ENCODE data around the gene NPW. TPM values are rescaled to one million over a fixed set of nuclear protein-coding genes. Genes with fewer than 3 reads are reported as not detected.

Gene NPW
- total RNA-seq, 2 donors from 2014 or later, result 1.8 to 3.6 TPM

- peaks cover 41% of the 10 kb centered on the region for H3K4me1 ChIP-seq (replicated peaks)
- H3K36me3 ChIP-seq, result no peaks in the 10 kb centered on the region
- H3K27me3 ChIP-seq (replicated peaks; ENCODE audit: insufficient read depth), result no peaks in the 10 kb centered on the region
- peak overlapping the region; percentile 66 to 86 for H3K27ac ChIP-seq
- TF ChIP-seq POLR2AphosphoS5 (IDR thresholded peaks at IDR 0.05), result peak; percentile 87
- no peak for TF ChIP-seq CTCF (IDR thresholded peaks at IDR 0.05)
- TF ChIP-seq POLR2A (IDR thresholded peaks at IDR 0.05), result no peak
- H3K9me3 ChIP-seq, result no peaks in the 10 kb centered on the region
- intact Hi-C loops (cut with DNase I), result no loop called here
- DNase-seq (ENCODE audit: low spot score), result peak; percentile 86
- H3K4me3 ChIP-seq, result no peak overlapping the region
- whole genome bisulfite sequencing, result 40% methylated on average over 29 of the region's 29 CpGs
These were observed 19.9 kb downstream of the NPW start for GRCh38 chr16:2039274-2040031.

GRCh38 chr16:2040041-2040786, 20.6 kb downstream of the NPW start:
- H3K4me1 ChIP-seq (replicated peaks), result peaks cover 35% of the 10 kb centered on the region
- no peaks in the 10 kb centered on the region for H3K27me3 ChIP-seq (replicated peaks; ENCODE audit: insufficient read depth)
- intact Hi-C loops (cut with DNase I), result no loop called here
- H3K4me3 ChIP-seq, result no peak overlapping the region
- H3K27ac ChIP-seq, result peak overlapping the region; percentile 66 to 86
- TF ChIP-seq POLR2A (IDR thresholded peaks at IDR 0.05) (no peak), CTCF (IDR thresholded peaks at IDR 0.05) (no peak), POLR2AphosphoS5 (IDR thresholded peaks at IDR 0.05) (no peak)
- no peaks in the 10 kb centered on the region for H3K36me3 ChIP-seq
- H3K9me3 ChIP-seq, result no peaks in the 10 kb centered on the region
- 77% methylated on average over 16 of the region's 24 CpGs for WGBS
- no peak for DNase-seq (ENCODE audit: low spot score)

- DNase-seq (ENCODE audit: low spot score), result no peak
- H3K4me3 ChIP-seq, result no peak overlapping the region
- no peaks in the 10 kb centered on the region for H3K36me3 ChIP-seq
- intact Hi-C loops (cut with DNase I), result no loop called here
- WGBS, result 79% methylated on average over 19 of the region's 20 CpGs
- H3K9me3 ChIP-seq, result no peaks in the 10 kb centered on the region
- peaks cover 27% of the 10 kb centered on the region for H3K4me1 ChIP-seq (replicated peaks)
- peak overlapping the region; percentile 66 to 86 for H3K27ac ChIP-seq
- TF ChIP-seq CTCF (IDR thresholded peaks at IDR 0.05), result no peak
- TF ChIP-seq POLR2A (IDR thresholded peaks at IDR 0.05), result no peak
- TF ChIP-seq POLR2AphosphoS5 (IDR thresholded peaks at IDR 0.05), result no peak
- H3K27me3 ChIP-seq (replicated peaks; ENCODE audit: insufficient read depth), result no peaks in the 10 kb centered on the region
These were observed 21.4 kb downstream of the NPW start for GRCh38 chr16:2040787-2041522.

- Histone ChIP-seq H3K27me3 (replicated peaks; ENCODE audit: insufficient read depth) (no peaks in the 10 kb centered on the region), H3K36me3 (no peaks in the 10 kb centered on the region), H3K4me1 (replicated peaks) (peaks cover 22% of the 10 kb centered on the region), H3K27ac (peak overlapping the region in 1 of 2 donors; percentile 5), H3K9me3 (no peaks in the 10 kb centered on the region), H3K4me3 (no peak overlapping the region)
- WGBS, result 66% methylated on average over 16 of the region's 22 CpGs
- intact Hi-C loops (cut with DNase I), result no loop called here
- TF ChIP-seq CTCF (IDR thresholded peaks at IDR 0.05), result no peak
- TF ChIP-seq POLR2AphosphoS5 (IDR thresholded peaks at IDR 0.05), result no peak
- TF ChIP-seq POLR2A (IDR thresholded peaks at IDR 0.05), result no peak
- no peak for DNase-seq (ENCODE audit: low spot score)
These were observed 22.8 kb downstream of the NPW start for GRCh38 chr16:2042171-2042985.
